RWPE2 (cell line): ENCODE data around the gene EIF5B.
"Not testable (repeated sequence)": the region's sequence is repeated elsewhere in the genome, so short reads cannot be mapped to it uniquely, and the experiment has no call there.

Source experiments
- ATAC-seq: fragments of 200-7000 bp; cut with Tn5 transposase; 3 replicates; pipeline ENCODE4 v1.9.1; 2021; ENCODE audit warnings: low read depth
- DNase-seq: peaks from one replicate; pipeline ENCODE4 v3.0.0-alpha.2; 2020; ENCODE audit warnings: low spot score
- H3K27ac ChIP-seq: fragments of 450-650 bp; 2 replicates; pipeline ENCODE4 v1.5.1; 2017; ENCODE audit warnings: mild to moderate bottlenecking; ENCODE audit not compliant: poor library complexity, severe bottlenecking
- H3K27me3 ChIP-seq: fragments of 250-450 bp; sonication (Bioruptor Pico); 2 replicates; pipeline ENCODE4 v1.5.1; 2021; ENCODE audit warnings: mild to moderate bottlenecking, moderate library complexity; ENCODE audit not compliant: insufficient read depth, poor library complexity, severe bottlenecking
- H3K36me3 ChIP-seq: fragments of 250-450 bp; sonication (Bioruptor Pico); 2 replicates; pipeline ENCODE4 v1.5.1; 2020; ENCODE audit warnings: low read depth, mild to moderate bottlenecking, moderate library complexity
- H3K4me1 ChIP-seq: fragments of 250-450 bp; sonication (Bioruptor Pico); 2 replicates; pipeline ENCODE4 v1.5.1; 2021; ENCODE audit warnings: mild to moderate bottlenecking, moderate library complexity; ENCODE audit not compliant: insufficient read depth, poor library complexity, severe bottlenecking
- H3K4me3 ChIP-seq: fragments of 250-450 bp; sonication (Bioruptor Pico); 2 replicates; pipeline ENCODE4 v1.5.1; 2021; ENCODE audit warnings: mild to moderate bottlenecking, moderate library complexity; ENCODE audit not compliant: severe bottlenecking
- H3K9me3 ChIP-seq: fragments of 250-450 bp; sonication (Bioruptor Pico); 2 replicates; pipeline ENCODE4 v1.5.1; 2021; ENCODE audit warnings: mild to moderate bottlenecking, moderate library complexity; ENCODE audit not compliant: severe bottlenecking
- CTCF ChIP-seq: fragments of 450-650 bp; IDR thresholded peaks from one replicate; pipeline ENCODE4 v1.5.1; 2017; ENCODE audit warnings: mild to moderate bottlenecking, moderate library complexity; ENCODE audit not compliant: poor library complexity, severe bottlenecking

EIF5B gene, protein sequence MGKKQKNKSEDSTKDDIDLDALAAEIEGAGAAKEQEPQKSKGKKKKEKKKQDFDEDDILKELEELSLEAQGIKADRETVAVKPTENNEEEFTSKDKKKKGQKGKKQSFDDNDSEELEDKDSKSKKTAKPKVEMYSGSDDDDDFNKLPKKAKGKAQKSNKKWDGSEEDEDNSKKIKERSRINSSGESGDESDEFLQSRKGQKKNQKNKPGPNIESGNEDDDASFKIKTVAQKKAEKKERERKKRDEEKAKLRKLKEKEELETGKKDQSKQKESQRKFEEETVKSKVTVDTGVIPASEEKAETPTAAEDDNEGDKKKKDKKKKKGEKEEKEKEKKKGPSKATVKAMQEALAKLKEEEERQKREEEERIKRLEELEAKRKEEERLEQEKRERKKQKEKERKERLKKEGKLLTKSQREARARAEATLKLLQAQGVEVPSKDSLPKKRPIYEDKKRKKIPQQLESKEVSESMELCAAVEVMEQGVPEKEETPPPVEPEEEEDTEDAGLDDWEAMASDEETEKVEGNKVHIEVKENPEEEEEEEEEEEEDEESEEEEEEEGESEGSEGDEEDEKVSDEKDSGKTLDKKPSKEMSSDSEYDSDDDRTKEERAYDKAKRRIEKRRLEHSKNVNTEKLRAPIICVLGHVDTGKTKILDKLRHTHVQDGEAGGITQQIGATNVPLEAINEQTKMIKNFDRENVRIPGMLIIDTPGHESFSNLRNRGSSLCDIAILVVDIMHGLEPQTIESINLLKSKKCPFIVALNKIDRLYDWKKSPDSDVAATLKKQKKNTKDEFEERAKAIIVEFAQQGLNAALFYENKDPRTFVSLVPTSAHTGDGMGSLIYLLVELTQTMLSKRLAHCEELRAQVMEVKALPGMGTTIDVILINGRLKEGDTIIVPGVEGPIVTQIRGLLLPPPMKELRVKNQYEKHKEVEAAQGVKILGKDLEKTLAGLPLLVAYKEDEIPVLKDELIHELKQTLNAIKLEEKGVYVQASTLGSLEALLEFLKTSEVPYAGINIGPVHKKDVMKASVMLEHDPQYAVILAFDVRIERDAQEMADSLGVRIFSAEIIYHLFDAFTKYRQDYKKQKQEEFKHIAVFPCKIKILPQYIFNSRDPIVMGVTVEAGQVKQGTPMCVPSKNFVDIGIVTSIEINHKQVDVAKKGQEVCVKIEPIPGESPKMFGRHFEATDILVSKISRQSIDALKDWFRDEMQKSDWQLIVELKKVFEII

DNA sequence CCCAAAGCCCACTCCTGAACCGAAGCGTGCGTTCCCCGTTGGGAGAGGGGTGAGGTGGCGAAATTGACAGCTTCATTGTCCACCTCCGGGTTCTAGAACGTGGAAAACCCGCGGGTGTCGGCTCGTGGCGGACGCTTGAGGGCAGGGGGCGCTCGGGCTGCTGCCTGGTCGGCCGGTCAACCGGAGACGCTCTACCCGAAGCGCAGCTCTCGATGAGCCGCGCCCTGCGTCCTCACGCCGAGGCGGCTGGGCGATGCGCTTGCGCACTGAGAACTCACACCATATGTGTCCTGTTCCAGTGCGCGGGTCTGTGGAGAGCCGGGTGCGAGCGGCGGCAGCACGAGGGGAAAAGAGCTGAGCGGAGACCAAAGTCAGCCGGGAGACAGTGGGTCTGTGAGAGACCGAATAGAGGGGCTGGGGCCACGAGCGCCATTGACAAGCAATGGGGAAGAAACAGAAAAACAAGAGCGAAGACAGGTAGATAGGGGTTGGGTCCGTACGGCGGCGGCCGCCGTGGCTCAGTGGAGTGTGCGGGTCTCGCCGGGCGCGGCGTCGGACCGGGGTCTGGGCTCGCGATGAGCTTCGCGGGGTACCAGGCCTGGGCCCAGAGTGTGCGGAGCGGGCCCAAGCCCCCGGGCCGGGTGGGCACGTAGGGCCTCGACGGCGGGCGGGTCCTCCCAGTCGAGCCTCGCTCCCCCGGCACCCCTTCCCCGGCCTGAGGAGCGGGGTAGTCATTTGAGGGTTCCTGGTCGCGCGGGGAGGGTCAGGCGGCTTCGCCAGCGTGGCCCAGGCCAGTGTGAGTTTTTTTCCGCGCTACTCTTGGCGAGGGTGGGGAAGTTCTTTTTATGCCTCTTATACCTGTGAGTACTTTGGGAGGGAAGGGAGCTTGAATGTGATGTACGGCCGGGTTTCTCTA, at the start of gene EIF5B:
Gene EIF5B (plus strand): TSS at position 277 of the 916 bp plus-strand sequence. CDS start 166 bp downstream, at position 443.
- Histone ChIP-seq H3K27ac (peak within 1 kb of the TSS; percentile 77), H3K9me3 (no peaks in the 10 kb centered on the region), H3K27me3 (no peaks in the 10 kb centered on the region), H3K36me3 (peaks cover 12% of the 10 kb centered on the region), H3K4me1 (peaks cover 15% of the 10 kb centered on the region), H3K4me3 (peak within 1 kb of the TSS; percentile 59)
- ATAC-seq (peak; percentile 84), DNase-seq (peak; percentile 95)
- peak; percentile 96 for TF ChIP-seq CTCF

GRCh38 chr2:99297994-99298393, 39.2 kb upstream of the EIF5B start:
- DNase-seq (no peak), ATAC-seq (no peak)
- Histone ChIP-seq H3K36me3 (no peaks in the 10 kb centered on the region), H3K27ac (no peak overlapping the region), H3K4me3 (no peak overlapping the region), H3K9me3 (no peaks in the 10 kb centered on the region), H3K4me1 (no peaks in the 10 kb centered on the region), H3K27me3 (no peaks in the 10 kb centered on the region)
- TF ChIP-seq CTCF = no peak

GRCh38 chr2:99299580-99299979, 37.6 kb upstream of the EIF5B start:
- no peak for ATAC-seq
- TF ChIP-seq CTCF = no peak

GRCh38 chr2:99301097-99301496, 36.1 kb upstream of the EIF5B start, which contains the start of gene LYG1:
Gene LYG1 (minus strand): TSS chr2:99301197. CDS start chr2:99295670, 5,527 bp downstream.
- not testable (repeated sequence) for DNase-seq, H3K9me3 ChIP-seq, H3K4me1 ChIP-seq, ATAC-seq, H3K27ac ChIP-seq, H3K36me3 ChIP-seq, H3K27me3 ChIP-seq, H3K4me3 ChIP-seq

More at GRCh38 chr2:99299580-99299979, 37.6 kb upstream of the EIF5B start:
- Histone ChIP-seq H3K36me3 (no peaks in the 10 kb centered on the region), H3K9me3 (no peaks in the 10 kb centered on the region), H3K27me3 (no peaks in the 10 kb centered on the region), H3K4me1 (no peaks in the 10 kb centered on the region), H3K4me3 (no peak overlapping the region), H3K27ac (no peak overlapping the region)
- no peak for DNase-seq
